ENCODE measurements around the gene ERI3.

ERI3 gene

DNA sequence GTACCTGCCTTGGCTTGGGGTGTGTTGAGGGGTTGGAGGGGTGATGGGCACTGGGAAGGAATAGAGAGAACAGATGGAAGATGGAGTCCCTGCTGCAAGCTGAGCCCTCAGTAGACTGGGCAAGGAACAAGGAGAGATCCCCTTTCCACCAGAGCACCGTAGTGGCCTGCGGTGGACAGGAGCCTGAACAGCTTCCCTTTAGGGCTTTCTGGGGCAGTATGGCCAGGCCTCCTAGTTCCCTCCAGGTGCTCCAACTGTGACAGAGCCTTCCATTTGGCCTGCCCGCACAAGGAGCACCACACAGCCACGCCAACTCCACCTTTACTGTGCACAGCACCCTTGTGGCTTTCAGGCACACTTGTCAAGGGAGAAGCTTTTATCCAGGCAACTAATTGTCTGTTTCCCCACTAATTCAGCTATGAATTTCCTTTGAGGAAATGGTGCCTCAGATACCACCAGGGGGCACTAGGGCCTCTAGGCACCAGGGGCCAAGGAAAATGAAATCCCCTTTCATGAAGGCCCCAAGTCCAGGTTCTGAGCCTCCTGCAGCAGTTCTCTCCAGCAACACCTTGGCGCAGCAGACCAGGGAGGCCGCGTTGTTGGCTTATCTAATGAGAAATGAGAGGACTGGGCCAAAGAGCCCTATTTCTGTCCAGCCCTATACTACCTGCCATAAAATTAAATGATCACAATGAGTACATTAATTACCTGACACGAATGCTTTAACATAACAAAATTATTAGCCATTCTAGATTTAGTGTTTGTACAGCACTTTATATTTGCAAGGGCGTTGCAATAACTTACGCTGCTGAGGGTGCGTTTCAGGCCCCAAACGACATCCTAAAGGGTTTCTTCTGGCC lies 23.1 kb upstream of the ERI3 start:
- H3K4me3 ChIP-seq (ENCODE audit: low read depth, low read length), result no peak overlapping the region
- DNase-seq (ENCODE audit: low read depth), result no peak
- TF ChIP-seq, protein P1, sequence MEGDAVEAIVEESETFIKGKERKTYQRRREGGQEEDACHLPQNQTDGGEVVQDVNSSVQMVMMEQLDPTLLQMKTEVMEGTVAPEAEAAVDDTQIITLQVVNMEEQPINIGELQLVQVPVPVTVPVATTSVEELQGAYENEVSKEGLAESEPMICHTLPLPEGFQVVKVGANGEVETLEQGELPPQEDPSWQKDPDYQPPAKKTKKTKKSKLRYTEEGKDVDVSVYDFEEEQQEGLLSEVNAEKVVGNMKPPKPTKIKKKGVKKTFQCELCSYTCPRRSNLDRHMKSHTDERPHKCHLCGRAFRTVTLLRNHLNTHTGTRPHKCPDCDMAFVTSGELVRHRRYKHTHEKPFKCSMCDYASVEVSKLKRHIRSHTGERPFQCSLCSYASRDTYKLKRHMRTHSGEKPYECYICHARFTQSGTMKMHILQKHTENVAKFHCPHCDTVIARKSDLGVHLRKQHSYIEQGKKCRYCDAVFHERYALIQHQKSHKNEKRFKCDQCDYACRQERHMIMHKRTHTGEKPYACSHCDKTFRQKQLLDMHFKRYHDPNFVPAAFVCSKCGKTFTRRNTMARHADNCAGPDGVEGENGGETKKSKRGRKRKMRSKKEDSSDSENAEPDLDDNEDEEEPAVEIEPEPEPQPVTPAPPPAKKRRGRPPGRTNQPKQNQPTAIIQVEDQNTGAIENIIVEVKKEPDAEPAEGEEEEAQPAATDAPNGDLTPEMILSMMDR (IDR thresholded peaks at IDR 0.05; ENCODE audit: control insufficient read depth, extremely low read depth, insufficient read depth), result peak; percentile 80

DNA sequence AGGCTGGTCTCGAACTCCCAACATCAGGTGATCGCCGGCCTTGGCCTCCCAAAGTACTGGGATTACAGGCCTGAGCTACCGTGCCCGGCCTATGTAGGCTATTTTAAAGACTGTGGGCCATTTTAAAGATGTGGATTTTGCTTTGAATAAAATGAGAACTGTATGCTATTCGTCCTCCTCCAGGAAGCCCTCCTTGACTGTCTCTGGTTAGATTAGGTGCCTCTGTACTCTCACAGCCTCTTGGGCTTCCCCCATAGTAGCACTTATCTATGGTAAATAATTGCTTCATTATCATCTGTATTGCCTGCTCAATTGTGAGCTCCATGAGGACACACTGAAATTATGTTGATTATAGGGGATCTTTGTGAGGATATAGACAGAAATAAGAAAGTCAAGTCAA lies 20.5 kb upstream of the ERI3 start:
- TF ChIP-seq, protein P1 (IDR thresholded peaks at IDR 0.05; ENCODE audit: control insufficient read depth, extremely low read depth, insufficient read depth), result no peak
- no peak for DNase-seq (ENCODE audit: low read depth)
- H3K4me3 ChIP-seq (ENCODE audit: low read depth, low read length), result no peak overlapping the region

GRCh38 chr1:44371206-44371605 lies 16.1 kb upstream of the ERI3 start:
- no peak overlapping the region for H3K4me3 ChIP-seq (ENCODE audit: low read depth, low read length)
- TF ChIP-seq, protein P1 (IDR thresholded peaks at IDR 0.05; ENCODE audit: control insufficient read depth, extremely low read depth, insufficient read depth), result no peak
- no peak for DNase-seq (ENCODE audit: low read depth)

GRCh38 chr1:44368471-44369151 lies 13.6 kb upstream of the ERI3 start:
- H3K4me3 ChIP-seq (ENCODE audit: low read depth, low read length), result no peak overlapping the region
- TF ChIP-seq, protein P1 (IDR thresholded peaks at IDR 0.05; ENCODE audit: control insufficient read depth, extremely low read depth, insufficient read depth), result no peak
- DNase-seq (ENCODE audit: low read depth), result no peak

- TF ChIP-seq, protein P1 (IDR thresholded peaks at IDR 0.05; ENCODE audit: control insufficient read depth, extremely low read depth, insufficient read depth), result no peak
- no peak overlapping the region for H3K4me3 ChIP-seq (ENCODE audit: low read depth, low read length)
- DNase-seq (ENCODE audit: low read depth), result no peak
Observed at GRCh38 chr1:44367944-44368343, 12.9 kb upstream of the ERI3 start.

DNA sequence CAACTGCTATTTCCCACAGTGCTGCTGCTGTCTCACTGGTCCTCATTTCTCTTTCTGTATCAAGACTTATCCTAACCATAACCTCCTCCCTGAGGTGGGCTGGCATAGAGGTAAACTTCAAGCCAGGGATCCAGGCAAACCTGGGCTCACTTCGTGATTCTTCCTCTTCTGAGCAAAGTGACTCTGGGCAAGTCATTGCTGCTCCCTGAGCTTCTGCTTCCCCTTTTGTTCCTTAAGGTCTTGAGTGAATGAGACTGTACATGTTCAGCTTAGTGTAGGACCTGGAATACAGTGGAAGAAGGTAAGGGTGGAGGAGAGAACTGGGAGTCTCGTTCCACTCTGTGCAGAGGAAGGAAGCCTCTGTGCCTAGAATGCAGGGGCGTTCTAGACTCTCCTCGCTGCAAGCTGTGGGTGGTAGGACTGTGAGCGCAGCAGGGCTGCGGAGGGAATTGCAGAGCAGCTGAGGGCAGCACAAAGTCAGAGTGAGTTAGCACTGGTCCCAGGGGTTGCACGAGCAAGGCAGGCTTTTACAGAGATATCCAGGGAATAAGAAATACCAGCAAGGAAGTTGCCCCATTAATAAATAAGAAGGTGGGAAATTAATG lies 11.4 kb upstream of the ERI3 start:
- TF ChIP-seq, protein P1 (IDR thresholded peaks at IDR 0.05; ENCODE audit: control insufficient read depth, extremely low read depth, insufficient read depth), result no peak
- no peak for DNase-seq (ENCODE audit: low read depth)
- no peak overlapping the region for H3K4me3 ChIP-seq (ENCODE audit: low read depth, low read length)

Measured in LNCaP clone FGC (cell line).